HG02642 (cell line): ENCODE results near the gene ARHGAP8.
"Not testable (repeated sequence)": the region's sequence is repeated elsewhere in the genome, so short reads cannot be mapped to it uniquely, and the experiment has no call there.

ENCODE experiments used
- ATAC-seq: cut with Tn5 transposase; IDR thresholded peaks from one replicate; pipeline ENCODE4 v1.9.1; 2021; ENCODE audit warnings: mild to moderate bottlenecking; ENCODE audit not compliant: unreplicated experiment, poor library complexity

ARHGAP8 gene

DNA sequence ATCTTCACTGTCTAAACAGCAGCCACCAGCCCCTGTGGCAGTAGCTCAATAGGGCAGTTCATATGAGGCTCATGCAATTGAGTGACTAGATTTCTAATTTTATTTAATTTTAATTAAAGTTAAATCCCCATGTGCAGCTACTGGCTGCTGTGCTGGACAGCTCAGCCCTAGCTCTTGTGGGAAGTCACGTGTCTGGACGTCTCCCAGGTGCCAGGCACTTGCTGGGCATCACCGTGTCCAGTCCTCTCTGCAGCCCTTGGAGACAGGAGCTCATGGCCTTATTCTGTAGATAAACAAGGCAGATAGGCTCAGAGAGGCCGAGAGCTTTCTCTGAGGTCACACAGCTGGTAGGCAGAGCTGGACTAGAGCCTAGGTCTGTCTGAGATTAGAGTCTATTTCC is 95.0 kb downstream of the ARHGAP8 start:
- no peak for ATAC-seq

DNA sequence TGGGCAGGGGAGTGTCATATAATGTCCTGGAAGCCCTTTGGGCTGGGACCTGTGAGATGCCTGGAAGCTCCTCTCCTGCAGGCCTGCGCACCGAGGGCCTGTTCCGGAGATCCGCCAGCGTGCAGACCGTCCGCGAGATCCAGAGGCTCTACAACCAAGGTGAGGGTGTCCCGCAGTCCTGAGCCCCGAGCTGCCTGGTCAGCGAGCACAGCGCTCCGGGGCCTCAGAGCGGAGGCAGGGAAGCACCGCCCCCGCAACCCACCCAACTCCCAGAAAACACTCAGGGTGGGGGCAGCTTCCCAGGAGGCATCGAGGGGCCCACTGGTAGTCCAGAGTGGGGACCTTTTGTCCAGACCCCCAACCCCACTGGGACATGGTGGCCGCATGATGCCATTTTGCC is 95.5 kb downstream of the ARHGAP8 start:
- no peak for ATAC-seq

DNA sequence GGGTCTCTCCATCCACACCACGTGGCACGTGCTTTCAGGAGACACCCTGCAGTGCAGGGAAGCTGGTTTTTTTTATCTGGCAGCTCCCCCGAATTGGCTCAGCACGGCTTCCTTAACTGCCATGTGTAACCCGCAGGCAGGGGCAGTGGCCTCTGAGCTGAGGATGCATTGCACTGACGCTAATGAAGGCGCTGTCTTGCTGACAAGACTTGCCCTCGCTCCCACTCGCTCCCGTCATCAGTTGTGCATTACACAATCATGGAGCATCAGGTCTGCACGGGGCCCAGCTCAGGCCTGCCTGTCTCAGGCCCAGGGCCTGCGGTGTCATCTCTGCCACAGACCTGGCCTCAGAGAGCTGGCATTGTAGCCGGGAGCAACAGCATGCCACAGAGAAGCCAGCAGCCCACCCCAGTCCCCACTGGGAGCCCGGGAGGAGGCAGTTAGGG is 95.9 kb downstream of the ARHGAP8 start:
- no peak for ATAC-seq

DNA sequence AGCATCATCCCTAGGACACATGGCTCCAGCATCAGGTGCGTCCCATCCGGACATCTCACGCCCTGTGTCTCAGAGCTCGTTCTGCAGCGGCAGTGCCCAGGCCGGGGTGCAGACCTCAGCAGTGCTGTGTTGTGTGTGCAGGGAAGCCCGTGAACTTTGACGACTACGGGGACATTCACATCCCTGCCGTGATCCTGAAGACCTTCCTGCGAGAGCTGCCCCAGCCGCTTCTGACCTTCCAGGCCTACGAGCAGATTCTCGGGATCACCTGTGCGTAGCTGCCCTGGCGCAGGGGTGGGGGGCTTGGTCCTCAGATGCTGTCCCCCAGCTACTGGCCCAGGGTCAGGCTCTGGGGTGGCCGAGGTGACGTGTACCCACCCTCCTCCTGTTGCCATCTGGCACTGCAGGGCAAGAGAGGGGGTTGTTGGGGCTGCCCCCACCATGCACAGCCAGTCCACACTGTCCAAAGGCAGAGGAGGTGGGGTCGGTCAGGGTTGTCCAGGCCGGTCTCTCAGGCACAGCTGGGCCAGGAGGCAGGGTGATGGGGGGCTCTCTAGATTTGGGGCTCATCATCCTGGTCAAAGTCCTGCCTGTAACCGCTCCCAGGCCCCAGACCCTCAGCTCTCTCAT is 96.5 kb downstream of the ARHGAP8 start:
- no peak for ATAC-seq

DNA sequence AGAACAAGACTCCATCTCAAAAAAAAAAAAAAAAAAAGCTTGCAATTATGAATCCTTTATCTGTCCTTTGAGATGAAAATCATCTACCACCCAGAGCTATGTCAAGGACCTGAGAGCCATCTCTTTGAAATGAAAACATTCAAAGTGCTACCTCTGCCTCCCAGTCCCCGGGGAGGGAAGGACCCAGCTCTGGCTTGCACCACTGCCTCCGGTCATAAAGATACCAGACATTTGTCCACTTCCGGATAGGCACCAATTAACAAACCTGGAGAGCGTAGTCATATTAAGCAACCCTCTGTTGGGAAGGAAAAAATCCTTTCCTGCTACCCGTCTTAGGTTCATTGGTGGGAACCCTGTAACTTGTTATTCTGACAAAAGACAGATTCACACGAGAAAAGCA is 98.6 kb downstream of the ARHGAP8 start:
- no peak for ATAC-seq

DNA sequence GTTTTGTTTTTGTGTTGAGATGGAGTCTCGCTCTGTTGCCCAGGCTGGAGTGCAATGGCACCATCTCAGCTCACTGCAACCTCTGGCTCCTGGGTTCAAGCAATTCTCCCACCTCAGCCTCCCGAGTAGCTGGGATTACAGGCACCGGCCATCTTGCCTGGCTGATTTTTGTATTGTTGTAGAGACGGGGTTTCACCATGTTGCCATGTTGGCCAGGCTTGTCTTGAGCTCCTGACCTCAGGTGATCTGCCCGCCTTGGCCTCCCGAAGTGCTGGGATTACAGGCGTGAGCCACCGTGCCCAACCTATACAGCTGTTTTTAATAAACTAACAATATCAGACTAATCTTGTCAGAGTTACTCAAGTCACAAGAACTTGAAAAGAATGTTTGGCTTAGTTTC is 102.3 kb downstream of the ARHGAP8 start:
- not testable (repeated sequence) for ATAC-seq

DNA sequence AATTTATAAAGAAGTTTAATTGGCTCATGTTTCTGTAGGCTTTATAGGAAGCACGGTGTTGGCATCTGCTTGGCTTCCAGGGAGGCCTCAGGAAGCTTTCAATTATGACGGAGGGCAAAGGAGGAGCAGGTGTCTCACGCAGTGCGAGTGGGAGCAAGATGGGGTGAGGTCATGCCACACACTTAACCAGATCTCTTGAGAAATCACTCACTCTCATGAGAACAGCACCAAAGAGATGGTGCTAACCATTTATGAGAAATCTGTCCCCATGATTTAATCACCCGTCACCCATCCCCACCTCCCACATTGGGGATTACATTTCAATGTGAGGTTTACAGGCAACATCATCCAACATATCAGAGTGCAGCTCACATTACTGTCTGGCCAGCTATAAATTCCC is 103.5 kb downstream of the ARHGAP8 start:
- no peak for ATAC-seq

DNA sequence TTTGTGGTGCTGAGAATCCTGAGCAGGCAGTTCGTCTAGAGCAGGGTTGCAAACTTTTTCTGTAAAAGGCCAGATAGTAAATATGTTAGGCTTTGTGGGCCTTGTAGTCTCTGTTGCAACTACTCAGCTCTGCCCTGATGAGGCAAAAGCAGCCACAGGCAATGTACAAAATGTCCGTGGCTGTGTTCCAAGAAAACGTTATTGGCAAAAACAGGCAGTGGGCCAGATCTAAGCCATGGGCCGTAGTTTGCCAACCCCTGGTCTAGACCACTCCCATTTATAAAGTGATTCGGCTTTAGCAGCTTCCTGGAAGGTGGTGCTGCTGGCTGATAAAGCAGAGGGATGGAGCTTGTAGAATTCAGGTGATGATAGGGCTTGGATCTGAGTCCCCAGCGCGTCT is 106.4 kb downstream of the ARHGAP8 start:
- not testable (repeated sequence) for ATAC-seq

DNA sequence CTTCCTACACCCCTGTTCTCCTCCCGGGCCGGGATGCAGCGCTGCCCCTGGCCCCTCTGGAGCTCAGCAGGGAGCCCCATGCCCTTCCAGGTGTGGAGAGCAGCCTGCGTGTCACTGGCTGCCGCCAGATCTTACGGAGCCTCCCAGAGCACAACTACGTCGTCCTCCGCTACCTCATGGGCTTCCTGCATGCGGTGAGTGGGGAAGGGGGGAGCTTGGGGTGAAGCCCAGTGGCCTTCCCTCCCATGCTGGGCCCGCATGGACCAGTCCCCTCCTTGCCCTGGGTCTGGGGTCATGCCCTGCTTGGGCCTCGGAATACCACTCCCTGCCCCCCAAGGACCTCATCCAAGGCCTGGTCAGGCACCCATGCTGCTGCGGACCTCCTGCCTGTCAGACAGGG is 107.3 kb downstream of the ARHGAP8 start:
- no peak for ATAC-seq

DNA sequence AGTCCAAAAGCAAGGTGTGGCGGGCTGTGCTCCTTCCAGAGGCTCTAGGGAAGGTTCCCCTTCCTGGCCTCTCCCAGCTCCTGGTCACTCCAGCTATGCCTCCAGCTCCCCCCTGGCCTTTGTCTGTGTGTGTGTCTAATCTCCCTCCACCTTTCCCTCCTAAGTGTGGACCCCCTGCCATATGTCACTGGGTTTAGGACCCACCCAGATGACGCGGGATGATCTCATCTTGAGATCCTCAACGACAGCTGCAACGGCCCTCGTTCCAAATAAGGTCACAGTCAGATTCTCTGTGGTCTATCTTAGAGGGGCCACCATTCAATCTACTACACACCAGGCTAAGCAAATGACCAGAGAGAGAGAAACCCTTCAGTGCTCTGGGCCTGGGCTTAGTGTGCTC is 107.9 kb downstream of the ARHGAP8 start:
- ATAC-seq = no peak

DNA sequence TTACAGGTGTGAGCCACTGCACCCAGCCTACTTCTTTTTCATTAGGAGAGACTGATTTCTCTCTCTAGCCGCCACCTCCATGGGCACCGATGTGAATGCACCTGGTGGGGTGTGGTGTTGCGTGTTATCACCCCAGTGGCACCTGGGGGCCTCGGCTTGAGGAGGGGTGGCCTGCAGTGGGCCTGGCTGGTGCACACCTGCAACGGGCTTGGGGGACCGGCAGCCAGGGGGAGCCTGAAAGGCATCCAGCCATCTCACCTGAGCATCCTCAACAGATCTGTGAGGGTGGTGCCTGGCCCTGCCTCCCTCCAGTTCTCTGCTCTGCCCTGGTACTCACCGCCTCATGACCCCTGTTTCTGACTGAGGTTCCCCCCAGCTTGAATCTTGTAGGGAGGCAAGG is 108.9 kb downstream of the ARHGAP8 start:
- ATAC-seq = no peak

DNA sequence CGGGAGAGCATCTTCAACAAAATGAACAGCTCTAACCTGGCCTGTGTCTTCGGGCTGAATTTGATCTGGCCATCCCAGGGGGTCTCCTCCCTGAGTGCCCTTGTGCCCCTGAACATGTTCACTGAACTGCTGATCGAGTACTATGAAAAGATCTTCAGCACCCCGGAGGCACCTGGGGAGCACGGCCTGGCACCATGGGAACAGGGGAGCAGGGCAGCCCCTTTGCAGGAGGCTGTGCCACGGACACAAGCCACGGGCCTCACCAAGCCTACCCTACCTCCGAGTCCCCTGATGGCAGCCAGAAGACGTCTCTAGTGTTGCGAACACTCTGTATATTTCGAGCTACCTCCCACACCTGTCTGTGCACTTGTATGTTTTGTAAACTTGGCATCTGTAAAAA is 109.9 kb downstream of the ARHGAP8 start:
- no peak for ATAC-seq

DNA sequence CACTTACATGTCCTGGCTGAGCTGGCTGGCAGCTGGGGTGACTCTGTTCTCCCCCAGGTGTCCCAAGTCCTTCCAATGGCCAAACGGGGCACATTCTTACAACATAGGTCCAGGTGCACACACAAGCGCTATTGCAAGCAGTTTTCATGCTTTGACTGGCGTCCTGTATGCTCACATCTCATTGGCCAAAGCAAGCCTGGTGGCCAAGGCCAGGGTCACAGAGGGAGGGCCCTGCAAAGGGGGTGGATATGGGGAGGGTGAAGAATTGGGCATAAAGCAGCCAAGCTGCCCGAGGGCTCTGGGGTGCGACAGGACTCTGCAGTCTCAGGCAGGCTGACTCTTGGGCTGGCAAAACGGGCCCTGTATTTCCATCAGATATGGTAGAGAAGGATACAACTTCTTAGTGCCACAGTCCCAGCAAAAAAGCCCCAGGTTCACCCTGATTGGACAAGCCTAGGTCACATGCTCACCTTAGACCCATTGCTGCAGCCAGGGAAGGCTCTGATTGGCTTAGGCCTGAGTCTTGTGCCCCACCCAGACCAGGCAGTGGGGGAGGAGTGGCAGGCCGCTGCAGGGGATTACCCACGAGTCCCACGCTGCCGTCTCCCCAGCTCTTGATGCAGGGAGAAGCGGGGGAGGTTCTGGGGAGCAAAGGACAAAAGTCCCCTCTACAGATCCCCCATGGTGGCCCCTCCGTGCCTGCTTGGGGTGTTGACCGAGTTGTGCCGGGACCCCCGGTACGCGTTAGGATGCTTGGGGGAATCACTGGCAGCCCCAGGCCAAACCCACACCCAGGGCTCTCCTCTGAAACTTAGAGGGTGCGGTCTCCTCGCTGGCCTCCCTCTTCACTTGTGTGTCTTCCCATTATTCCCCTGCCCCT is 110.8 kb downstream of the ARHGAP8 start:
- ATAC-seq = no peak

DNA sequence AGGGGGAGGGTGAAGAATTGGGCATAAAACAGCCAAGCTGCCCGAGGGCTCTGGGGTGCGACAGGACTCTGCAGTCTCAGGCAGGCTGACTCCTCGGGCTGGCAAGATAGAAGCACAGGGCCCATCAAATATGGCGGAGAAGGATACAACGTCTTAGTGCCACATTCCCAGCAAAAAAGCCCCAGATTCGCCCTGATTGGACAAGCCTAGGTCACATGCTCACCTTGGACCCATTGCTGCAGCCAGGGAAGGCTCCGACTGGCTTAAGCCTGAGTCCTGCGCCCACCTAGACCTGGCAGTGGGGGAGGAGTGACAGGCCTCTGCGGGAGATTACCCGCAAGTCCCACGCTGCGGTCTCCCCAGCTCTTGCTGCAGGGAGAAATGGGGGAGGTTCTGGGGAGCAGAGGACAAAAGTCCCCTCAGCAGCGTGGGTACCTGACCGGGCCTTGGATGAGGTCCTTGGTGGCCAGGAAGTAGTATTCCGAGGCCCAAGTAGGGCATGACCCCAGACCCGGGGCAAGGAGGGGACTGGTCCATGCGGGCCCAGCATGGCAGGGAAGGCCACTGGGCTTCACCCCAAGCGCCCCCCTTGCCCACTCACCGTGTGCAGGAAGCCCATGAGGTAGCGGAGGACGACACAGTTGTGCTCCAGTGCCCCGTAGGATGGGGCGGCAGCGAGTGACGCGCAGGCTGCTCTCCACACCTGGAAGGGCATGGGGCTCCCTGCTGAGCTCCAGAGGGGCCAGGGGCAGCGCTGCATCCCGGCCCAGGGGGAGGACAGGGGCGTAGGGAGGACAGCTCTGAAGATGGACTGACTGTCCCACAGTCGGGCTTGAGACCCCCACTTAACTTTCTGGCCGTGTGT is 113.0 kb downstream of the ARHGAP8 start:
- ATAC-seq = no peak

DNA sequence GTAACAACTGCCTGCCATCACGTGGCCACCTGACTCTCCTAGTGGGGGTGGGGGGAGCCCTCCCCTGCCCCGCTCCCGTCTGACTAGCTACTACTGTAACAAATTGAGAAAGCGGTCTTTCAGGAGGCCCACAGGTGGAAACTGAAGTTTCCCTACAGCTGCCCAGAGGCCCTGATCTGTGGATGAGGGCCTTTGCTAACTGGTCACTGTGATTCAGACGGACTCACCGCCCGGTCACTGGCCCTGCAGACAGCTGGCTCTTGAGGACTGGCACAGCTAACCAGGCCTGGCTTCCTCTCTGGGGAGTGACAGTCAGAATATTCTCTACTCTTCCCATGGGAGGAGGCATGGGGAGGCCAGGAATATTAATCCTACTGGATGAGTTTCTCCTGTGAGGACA is 116.8 kb downstream of the ARHGAP8 start:
- ATAC-seq = no peak

DNA sequence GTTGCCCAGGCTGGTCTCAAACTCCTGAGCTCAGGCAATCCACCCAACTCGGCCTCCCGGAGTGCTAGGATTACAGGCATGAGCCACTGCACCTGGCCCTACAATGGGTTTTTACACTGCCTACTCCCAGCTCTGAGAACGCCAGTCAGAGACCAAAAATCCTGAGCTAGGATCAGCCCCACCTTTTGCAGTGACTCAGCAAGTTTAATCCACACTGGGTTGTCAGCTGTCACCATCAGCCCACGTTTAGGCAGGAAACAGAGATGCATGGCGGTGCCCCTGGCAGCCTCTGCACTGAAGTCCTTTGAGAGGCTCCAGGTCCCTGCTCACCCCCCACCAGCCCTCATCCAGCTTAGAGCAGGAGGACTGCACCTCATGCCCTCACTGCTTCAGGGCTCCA is 117.6 kb downstream of the ARHGAP8 start:
- ATAC-seq = no peak

DNA sequence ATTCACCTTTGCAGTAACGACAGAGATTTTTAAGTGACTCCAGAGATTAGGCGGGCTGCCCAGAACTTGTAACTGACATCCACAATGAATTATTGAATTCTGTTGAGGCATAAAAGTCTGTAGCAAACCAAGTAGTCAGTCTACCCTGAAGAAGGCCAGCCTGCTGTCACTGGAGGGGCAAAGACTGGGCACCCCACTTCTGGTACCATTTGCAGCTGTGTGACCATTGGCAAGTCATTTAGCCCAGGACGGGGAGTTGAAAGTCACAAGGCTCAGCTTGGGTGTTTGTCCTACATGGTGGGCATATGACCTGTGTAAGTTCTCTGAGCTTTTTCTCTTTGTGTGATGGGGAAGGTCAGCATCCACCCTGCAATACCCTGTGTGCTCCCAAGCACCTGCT is 119.4 kb downstream of the ARHGAP8 start:
- ATAC-seq = no peak

DNA sequence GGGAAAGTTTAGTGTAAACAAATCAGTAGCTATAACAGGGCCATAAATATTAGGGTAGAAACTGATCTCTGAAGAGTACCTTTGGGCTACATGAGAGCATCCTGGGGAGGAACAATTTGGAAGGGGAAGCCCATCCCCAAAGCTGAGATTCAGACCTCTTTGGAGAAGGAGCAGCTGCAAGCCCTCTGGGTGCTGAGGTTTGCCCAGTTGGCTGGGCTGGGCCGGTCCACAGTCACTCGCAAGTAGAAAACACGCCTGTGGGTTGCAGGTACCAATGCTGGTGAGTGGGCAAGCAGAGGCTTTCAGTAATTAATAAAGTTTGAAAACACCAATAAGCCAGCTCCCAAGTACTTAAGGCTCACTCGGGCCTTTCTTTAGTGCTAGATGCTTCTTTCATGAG is 124.5 kb downstream of the ARHGAP8 start:
- no peak for ATAC-seq

DNA sequence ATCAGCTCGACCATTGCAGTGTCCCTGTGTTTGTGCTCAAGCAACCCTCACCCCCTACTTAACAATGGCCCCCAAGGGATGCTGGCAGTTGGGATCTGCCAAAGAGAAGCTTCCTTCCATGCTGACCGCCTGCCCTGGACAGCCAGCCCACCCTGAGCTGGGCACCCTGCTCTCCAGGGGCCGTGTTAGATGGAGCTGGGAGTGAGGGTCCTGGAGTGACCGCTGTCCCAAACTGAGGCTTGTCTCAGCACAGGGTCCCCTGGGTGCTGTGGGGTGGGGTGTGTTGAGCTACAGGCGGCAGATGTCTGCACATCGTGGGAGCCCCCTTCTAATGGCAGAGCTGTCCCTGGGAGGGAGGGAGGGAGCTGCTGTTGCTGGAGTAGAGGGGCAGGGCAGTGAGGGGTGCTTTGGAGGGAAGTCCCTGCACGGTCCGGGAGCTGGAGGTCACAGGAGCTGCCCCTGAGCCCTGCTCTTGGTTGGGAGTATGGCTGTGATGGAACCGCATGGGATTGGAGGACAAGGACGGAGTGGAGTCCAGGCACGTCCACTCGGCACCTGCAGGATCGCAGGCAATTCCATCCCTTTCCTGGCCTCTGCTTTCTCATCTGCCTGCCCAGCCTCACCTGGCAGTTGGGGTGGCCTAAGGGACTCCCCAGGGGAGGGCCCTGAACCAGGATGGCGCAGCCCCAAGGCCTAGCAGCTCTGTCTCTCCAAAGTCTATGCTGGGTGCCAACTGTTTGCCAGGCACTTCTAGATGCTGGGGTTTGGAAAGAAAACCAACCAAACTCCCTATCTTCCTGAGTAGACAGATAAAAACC is 126.3 kb downstream of the ARHGAP8 start:
- no peak for ATAC-seq

DNA sequence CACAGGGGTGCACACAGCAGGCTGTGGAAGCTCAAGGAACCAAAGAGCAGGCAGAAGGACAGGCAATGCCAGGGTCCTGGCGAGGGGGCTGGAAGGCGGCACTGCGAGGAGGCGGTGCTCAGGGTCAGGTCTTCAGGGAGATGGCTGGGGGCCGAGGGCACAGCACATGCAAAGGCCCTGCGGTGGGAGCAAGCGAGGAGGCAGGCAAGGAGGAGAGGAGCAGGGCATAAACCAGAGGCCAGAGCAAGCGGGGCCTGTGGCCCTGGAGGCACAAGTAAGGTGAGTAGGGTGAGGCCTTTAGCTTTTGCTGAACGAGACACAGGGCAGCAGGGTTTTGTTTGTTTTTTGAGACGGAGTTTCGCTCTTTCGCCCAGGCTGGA is 126.9 kb downstream of the ARHGAP8 start:
- no peak for ATAC-seq
